SK-N-SH treated with all-trans-retinoic acid at 6 μM for 48 hours (cell line): ENCODE measurements around the gene EIF4G1.

Experiments
- BACH2 ChIP-seq: fragments of 250-450 bp; sonication (Bioruptor Pico); IDR thresholded peaks from 2 replicates; pipeline ENCODE4 v1.9.0; 2021; ENCODE audit warnings: mild to moderate bottlenecking, borderline replicate concordance
- CREB5 ChIP-seq: fragments of 250-450 bp; sonication (Bioruptor Pico); IDR thresholded peaks from 2 replicates; pipeline ENCODE4 v1.5.1; 2020; ENCODE audit warnings: low read depth, mild to moderate bottlenecking, moderate library complexity
- CSDC2 ChIP-seq: fragments of 250-450 bp; sonication (Bioruptor Pico); IDR thresholded peaks from 2 replicates; pipeline ENCODE4 v1.5.0; 2020; ENCODE audit warnings: mild to moderate bottlenecking, moderate library complexity
- CSRNP3 ChIP-seq: fragments of 250-450 bp; sonication (Bioruptor Pico); IDR thresholded peaks from 2 replicates; pipeline ENCODE4 v1.5.1; 2021; ENCODE audit warnings: mild to moderate bottlenecking, moderate library complexity
- ESRRG ChIP-seq: fragments of 250-450 bp; sonication (Bioruptor Pico); IDR thresholded peaks from 2 replicates; pipeline ENCODE4 v1.6.1; 2021; ENCODE audit warnings: mild to moderate bottlenecking
- PATZ1 ChIP-seq: fragments of 250-450 bp; sonication (Bioruptor Pico); IDR thresholded peaks from 2 replicates; pipeline ENCODE4 v1.8.0; 2020; ENCODE audit warnings: mild to moderate bottlenecking, moderate library complexity, borderline replicate concordance
- ZC3H10 ChIP-seq: fragments of 250-450 bp; sonication (Bioruptor Pico); IDR thresholded peaks from 2 replicates; pipeline ENCODE4 v1.5.1; 2021; ENCODE audit warnings: mild to moderate bottlenecking, moderate library complexity
- ZNF70 ChIP-seq: fragments of 450-650 bp; formaldehyde crosslinking; IDR thresholded peaks from 2 replicates; pipeline ENCODE4 v1.5.0; 2020; ENCODE audit warnings: mild to moderate bottlenecking, moderate library complexity

GRCh38 chr3:184383033-184383740 is 68.8 kb downstream of the EIF4G1 start:
- no peak for TF ChIP-seq CSDC2 (CRISPR knock-in tag)
- TF ChIP-seq PATZ1, result no peak
- TF ChIP-seq BACH2 (CRISPR knock-in tag), result no peak
- no peak for TF ChIP-seq CSRNP3 (CRISPR knock-in tag)
- no peak for TF ChIP-seq ZC3H10 (CRISPR knock-in tag)
- no peak for TF ChIP-seq ZNF70 (CRISPR knock-in tag)
- no peak for TF ChIP-seq CREB5 (CRISPR knock-in tag)
- no peak for TF ChIP-seq ESRRG (CRISPR knock-in tag)
